GM12878 (cell line): ENCODE results near the gene PREP. TPM values are rescaled to one million over a fixed set of nuclear protein-coding genes. Genes with fewer than 3 reads are reported as not detected.

Experiments used
- ATAC-seq: fragments of 200-7000 bp; cut with Tn5 transposase; 3 replicates; pipeline ENCODE4 v1.9.1; 2020; ENCODE audit warnings: mild to moderate bottlenecking, moderate library complexity
- BruUV-seq: library from RNA; stranded (reverse); fragments of 400-500 nt; replicated peaks from 2 replicates; lab custom pipeline; 2021; lab: Mats Ljungman, UMichigan
- CTCF ChIA-PET: fragments of 300-600 bp; sonication (Branson Sonifier 250); formaldehyde crosslinking; extraction: SDS; loops from one replicate; lab custom pipeline; 2021; ENCODE audit warnings: inconsistent platforms; lab: Yijun Ruan, JAX
- POLR2A ChIA-PET: fragments of 350-600 bp; formaldehyde crosslinking; extraction: SDS; loops from one replicate; lab custom pipeline; 2021; ENCODE audit warnings: inconsistent platforms; lab: Charles Lee
- RAD21 ChIA-PET: fragments of 300-600 bp; sonication (Branson Sonifier 250); formaldehyde crosslinking; loops from one replicate; lab custom pipeline; 2023; ENCODE audit warnings: antibody characterized with exemption; ENCODE audit not compliant: unreplicated experiment; lab: Charles Lee
- SMC1A ChIA-PET: fragments of 300-600 bp; sonication (Branson Sonifier 250); formaldehyde crosslinking; loops from one replicate; lab custom pipeline; 2023; ENCODE audit not compliant: unreplicated experiment, uncharacterized antibody; lab: Charles Lee
- DNase-seq: peaks from one replicate; pipeline ENCODE4 v3.0.0-alpha.2; 2011; ENCODE audit warnings: low read depth, low spot score
- FAIRE-seq: peaks from 3 replicates; lab custom pipeline; 2011; peaks lifted over from hg19 to GRCh38; lab: Jason Lieb, UNC
- H2AFZ ChIP-seq: 2 replicates; pipeline ENCODE4 v1.6.0; 2011; ENCODE audit warnings: low read depth, low read length, control low read depth; ENCODE audit not compliant: control insufficient read depth
- H3K27ac ChIP-seq: 2 replicates; pipeline ENCODE4 v1.5.1; 2011; ENCODE audit warnings: control low read depth; ENCODE audit not compliant: control insufficient read depth, insufficient read depth
- H3K27me3 ChIP-seq, 2 experiments: replicated peaks in 1 of 2; 2 replicates each; pipeline versions ENCODE4 v1.6.0 to v1.6.1; 2011; ENCODE audit warnings: low read length in 1 of 2; ENCODE audit not compliant: control insufficient read depth in 2 of 2, insufficient read depth in 2 of 2
- H3K36me3 ChIP-seq, 2 experiments: 2 replicates each; pipeline ENCODE4 v1.5.1; 2011; ENCODE audit warnings: low read length in 1 of 2; ENCODE audit not compliant: control insufficient read depth in 2 of 2, insufficient read depth in 2 of 2
- H3K4me1 ChIP-seq: 2 replicates; pipeline ENCODE4 v1.6.1; 2011; ENCODE audit warnings: mild to moderate bottlenecking, low read length, moderate library complexity, mixed read lengths; ENCODE audit not compliant: control insufficient read depth, insufficient read depth
- H3K4me2 ChIP-seq: 2 replicates; pipeline ENCODE4 v1.6.0; 2011; ENCODE audit warnings: control low read depth; ENCODE audit not compliant: control insufficient read depth, insufficient read depth
- H3K4me3 ChIP-seq: fragments of 200-600 bp; sonication (generic); 2 replicates; pipeline ENCODE4 v1.5.1; 2016
- H3K79me2 ChIP-seq: 2 replicates; pipeline ENCODE4 v1.6.0; 2011; ENCODE audit warnings: low read length; ENCODE audit not compliant: control insufficient read depth, insufficient read depth
- H3K9ac ChIP-seq: 2 replicates; pipeline ENCODE4 v1.8.0; 2011; ENCODE audit warnings: low read length, control low read depth, mixed read lengths; ENCODE audit not compliant: control insufficient read depth, insufficient read depth
- H3K9me3 ChIP-seq: replicated peaks from 3 replicates; pipeline ENCODE4 v1.5.1; 2011; ENCODE audit warnings: mild to moderate bottlenecking, low read length; ENCODE audit not compliant: control insufficient read depth, insufficient read depth
- H4K20me1 ChIP-seq: 2 replicates; pipeline ENCODE4 v1.6.0; 2011; ENCODE audit not compliant: control insufficient read depth, insufficient read depth
- CUX1 ChIP-seq: IDR thresholded peaks from 2 replicates; pipeline ENCODE4 v1.6.1; 2012; ENCODE audit warnings: improper control_type of control experiment, low read depth, low read length; ENCODE audit not compliant: insufficient replicate concordance
- JUNB ChIP-seq: IDR thresholded peaks from 2 replicates; pipeline ENCODE4 v1.6.1; 2016; ENCODE audit warnings: antibody characterized with exemption, mild to moderate bottlenecking
- JUND ChIP-seq: IDR thresholded peaks from 2 replicates; pipeline ENCODE4 v1.6.1; 2012; ENCODE audit warnings: low read depth, mild to moderate bottlenecking, low read length, improper control_type of control experiment, moderate library complexity
- NR2F1 ChIP-seq: fragments of 450-650 bp; conservative IDR thresholded peaks from 2 replicates; pipeline ENCODE4 v1.6.1; 2017; ENCODE audit warnings: mild to moderate bottlenecking
- RB1 ChIP-seq: fragments of 450-650 bp; formaldehyde crosslinking; IDR thresholded peaks from 2 replicates; pipeline ENCODE4 v1.6.1; 2017; ENCODE audit warnings: mild to moderate bottlenecking, borderline replicate concordance
- REST ChIP-seq: IDR thresholded peaks from 2 replicates; pipeline ENCODE4 v1.6.1; 2012; ENCODE audit warnings: mild to moderate bottlenecking, low read depth, low read length
- RFX5 ChIP-seq: IDR thresholded peaks from 2 replicates; pipeline ENCODE4 v1.6.1; 2011; ENCODE audit warnings: low read depth, low read length, improper control_type of control experiment
- ZSCAN29 ChIP-seq: fragments of 450-650 bp; IDR thresholded peaks from 2 replicates; pipeline ENCODE4 v1.6.1; 2017; ENCODE audit warnings: mild to moderate bottlenecking, moderate library complexity
- WGBS: methylation state at CpG from one replicate; pipeline ENCODE4 v1.1.6; 2016; ENCODE audit warnings: low lambda C conversion rate; ENCODE audit not compliant: insufficient replicate concordance, insufficient coverage; ENCODE audit errors: missing lambda C conversion rate; 5-methylcytosine and 5-hydroxymethylcytosine counted together
- in situ Hi-C: fragments of 300-500 bp; cut with MboI; formaldehyde crosslinking; loops from 9 replicates; pipeline ENCODE4 v1.14.3; 2018; ENCODE audit warnings: mixed read lengths
- intact Hi-C: fragments of 100-400 bp; cut with micrococcal nuclease; formaldehyde crosslinking; loops from one replicate; pipeline ENCODE4 v1.14.2; 2022; ENCODE audit not compliant: unreplicated experiment
- polyA plus RNA-seq, 11 experiments: library from polyadenylated mRNA; depleted of rRNA in 4 of 11; unstranded in 6 of 11; stranded (reverse) in 5 of 11; fragments of >200 nt; fragmentation: Nextera tagmentation in 4 of 11; fragmentation: Illumina TruSeq in 1 of 11; extraction: Ambion mirVana in 4 of 11; extraction: Trizol in 1 of 11; gene quantifications; 1 replicate in 1 of 11; 2 replicates in 10 of 11; pipeline versions ENCODE4 v1.2.1 to v1.2.3, GENCODE V29; 2011 to 2016; ENCODE audit warnings: inconsistent platforms in 2 of 11, missing spikeins in 2 of 11, low read depth in 1 of 11
- total RNA-seq, 4 experiments: library from RNA; depleted of rRNA in 3 of 4; stranded (reverse); fragments of >200 nt in 3 of 4; fragmentation: Illumina TruSeq in 1 of 4; extraction: Trizol in 1 of 4; gene quantifications; 2 replicates each; pipeline versions ENCODE4 v1.2.1 to v1.2.3, GENCODE V29; 2013 to 2021

Gene PREP
- total and polyA plus RNA-seq, 10 of the 15 experiments (the other 5 are each of a cell fraction or from before 2014, with no cell fraction given), result 6.5 to 33.6 (median 18.1) TPM

GRCh38 chr6:105273589-105273988 lies 129.3 kb downstream of the PREP start:
- SMC1A ChIA-PET, result no interaction called here
- in situ Hi-C loops, result no loop called here
- H2AFZ ChIP-seq, result no peak overlapping the region
- no peak overlapping the region for H3K4me3 ChIP-seq
- no peak overlapping the region for H3K9ac ChIP-seq
- H3K79me2 ChIP-seq, result no peaks in the 10 kb centered on the region
- DNase-seq, result no peak
- no peaks in the 10 kb centered on the region for H4K20me1 ChIP-seq
- TF ChIP-seq RFX5 (no peak), REST (no peak), RB1 (no peak), ZSCAN29 (no peak), CUX1 (no peak), NR2F1 (no peak), JUND (no peak), JUNB (no peak)
- 71% methylated on average over 8 of the region's 8 CpGs for WGBS
- no peak overlapping the region for H3K4me2 ChIP-seq
- H3K27ac ChIP-seq, result no peak overlapping the region
- POLR2A ChIA-PET, result no interaction called here
- CTCF ChIA-PET, result interaction anchor here (1.6 kb wide), 1 partner anchor 11 kb away, joined by 3 read pairs; no protein-coding TSS in a partner anchor
- no peaks in the 10 kb centered on the region for H3K9me3 ChIP-seq
- ATAC-seq, result no peak
- no TSS peak for BruUV-seq
- no peaks in the 10 kb centered on the region for H3K27me3 ChIP-seq
- intact Hi-C loops, result no loop called here
- H3K36me3 ChIP-seq, result peaks cover 2 to 4% of the 10 kb centered on the region in 2 experiments; a peak in 2 of 4 replicates
- no peaks in the 10 kb centered on the region for H3K4me1 ChIP-seq
- RAD21 ChIA-PET, result interaction anchor here (0.7 kb wide), 1 partner anchor 147 kb away, joined by 3 read pairs; no protein-coding TSS in a partner anchor
- no peak for FAIRE-seq
